ENCODE measurements around the gene PIRT.

The PIRT gene

GRCh38 chr17:10812674-10813073 lies 25.2 kb downstream of the PIRT start:
- Histone ChIP-seq H3K27me3 (replicated peaks; ENCODE audit: insufficient read depth, low read length) (peaks cover 7% of the 10 kb centered on the region; the same call in 1 of the 2 replicates), H2AFZ (ENCODE audit: low read length) (no peak overlapping the region), H3K9me3 (replicated peaks; ENCODE audit: insufficient read depth, low read length) (no peaks in the 10 kb centered on the region), H3K79me2 (ENCODE audit: low read length) (no peaks in the 10 kb centered on the region), H3K9me2 (replicated peaks; ENCODE audit: insufficient read depth, low read length) (no peaks in the 10 kb centered on the region), H4K20me1 (ENCODE audit: insufficient read depth, low read length) (no peaks in the 10 kb centered on the region), H3K36me3 (replicated peaks; ENCODE audit: insufficient read depth, low read length) (no peaks in the 10 kb centered on the region), H3K4me1 (ENCODE audit: low read length) (no peaks in the 10 kb centered on the region), H3K9ac (ENCODE audit: low read length) (no peak overlapping the region), H3K27ac (ENCODE audit: low read length) (no peak overlapping the region), H3F3A (ENCODE audit: insufficient read depth, low read length) (no peaks in the 10 kb centered on the region), H3K4me3 (ENCODE audit: low read length) (no peak overlapping the region), H3K4me2 (ENCODE audit: low read depth, low read length) (no peak overlapping the region)
- DNase-seq: no peak
- TF ChIP-seq CTCF (IDR thresholded peaks at IDR 0.05; ENCODE audit: low read length) (no peak), EZH2phosphoT487 (IDR thresholded peaks at IDR 0.05; ENCODE audit: low read length) (no peak), EZH2 (optimal IDR thresholded peaks at IDR 0.05; ENCODE audit: low read depth, low read length) (no peak)

- Histone ChIP-seq H3K4me2 (ENCODE audit: low read depth, low read length) (no peak overlapping the region), H3K9me2 (replicated peaks; ENCODE audit: insufficient read depth, low read length) (no peaks in the 10 kb centered on the region), H3K4me1 (ENCODE audit: low read length) (no peaks in the 10 kb centered on the region), H3K9me3 (replicated peaks; ENCODE audit: insufficient read depth, low read length) (no peaks in the 10 kb centered on the region), H3K4me3 (ENCODE audit: low read length) (no peak overlapping the region), H3K79me2 (ENCODE audit: low read length) (no peaks in the 10 kb centered on the region), H3K36me3 (replicated peaks; ENCODE audit: insufficient read depth, low read length) (no peaks in the 10 kb centered on the region), H3K9ac (ENCODE audit: low read length) (no peak overlapping the region), H3F3A (ENCODE audit: insufficient read depth, low read length) (no peaks in the 10 kb centered on the region), H3K27ac (ENCODE audit: low read length) (no peak overlapping the region), H3K27me3 (replicated peaks; ENCODE audit: insufficient read depth, low read length) (peaks cover 4% of the 10 kb centered on the region; the same call in 1 of the 2 replicates), H2AFZ (ENCODE audit: low read length) (no peak overlapping the region), H4K20me1 (ENCODE audit: insufficient read depth, low read length) (no peaks in the 10 kb centered on the region)
- DNase-seq: no peak
- no peak for TF ChIP-seq EZH2 (optimal IDR thresholded peaks at IDR 0.05; ENCODE audit: low read depth, low read length)
- no peak for TF ChIP-seq EZH2phosphoT487 (IDR thresholded peaks at IDR 0.05; ENCODE audit: low read length)
- TF ChIP-seq CTCF (IDR thresholded peaks at IDR 0.05; ENCODE audit: low read length): no peak
These were observed 28.3 kb downstream of the PIRT start for GRCh38 chr17:10809605-10810004.

- H3K9me3 ChIP-seq (replicated peaks; ENCODE audit: insufficient read depth, low read length): no peaks in the 10 kb centered on the region
- DNase-seq: no peak
- no peaks in the 10 kb centered on the region for H3K36me3 ChIP-seq (replicated peaks; ENCODE audit: insufficient read depth, low read length)
These were observed 30.2 kb downstream of the PIRT start for GRCh38 chr17:10807704-10808128.

More at GRCh38 chr17:10807704-10808128, 30.2 kb downstream of the PIRT start:
- Histone ChIP-seq H3K27me3 (replicated peaks; ENCODE audit: insufficient read depth, low read length) (0 out of 2 replicates have a peak, but pooled peaks cover 4% of the 10 kb centered on the region), H3K4me1 (ENCODE audit: low read length) (no peaks in the 10 kb centered on the region), H2AFZ (ENCODE audit: low read length) (no peak overlapping the region), H3K27ac (ENCODE audit: low read length) (no peak overlapping the region), H3K9ac (ENCODE audit: low read length) (no peak overlapping the region), H3K79me2 (ENCODE audit: low read length) (no peaks in the 10 kb centered on the region), H3K4me3 (ENCODE audit: low read length) (no peak overlapping the region), H3K9me2 (replicated peaks; ENCODE audit: insufficient read depth, low read length) (no peaks in the 10 kb centered on the region), H3F3A (ENCODE audit: insufficient read depth, low read length) (no peaks in the 10 kb centered on the region), H3K4me2 (ENCODE audit: low read depth, low read length) (no peak overlapping the region), H4K20me1 (ENCODE audit: insufficient read depth, low read length) (no peaks in the 10 kb centered on the region)
- TF ChIP-seq EZH2 (optimal IDR thresholded peaks at IDR 0.05; ENCODE audit: low read depth, low read length): no peak
- TF ChIP-seq CTCF (IDR thresholded peaks at IDR 0.05; ENCODE audit: low read length): no peak
- TF ChIP-seq EZH2phosphoT487 (IDR thresholded peaks at IDR 0.05; ENCODE audit: low read length): no peak
